Esophagus squamous epithelium (tissue), 4 donors: ENCODE data around the gene CISD2.

Source experiments
- CTCF ChIP-seq, 6 experiments: fragments of 450-650 bp in 4 of 6; fragments of 200-600 bp in 2 of 6; sonication (generic) in 2 of 6; IDR thresholded peaks; one replicate each; pipeline ENCODE4 v1.5.1; 2016 to 2019; ENCODE audit warnings: antibody characterized with exemption in 6 of 6, mild to moderate bottlenecking in 4 of 6, moderate library complexity in 4 of 6
- POLR2A ChIP-seq, 4 donors: fragments of 450-650 bp; IDR thresholded peaks; one replicate each; pipeline ENCODE4 v1.6.1; 2017; ENCODE audit warnings: antibody characterized with exemption in 4 of 4, mild to moderate bottlenecking in 4 of 4, moderate library complexity in 3 of 4

- no peak for TF ChIP-seq CTCF (IDR thresholded peaks at IDR 0.05)
- no peak for TF ChIP-seq POLR2A (IDR thresholded peaks at IDR 0.05)
Measured at GRCh38 chr4:102828497-102828808, 40.3 kb upstream of the CISD2 start.
